GM15510 (cell line): ENCODE results near the gene MYO10.

Experiments
- POLR2A ChIP-seq: IDR thresholded peaks from 3 replicates; pipeline ENCODE4 v1.6.1; 2011; ENCODE audit warnings: borderline replicate concordance; ENCODE audit not compliant: insufficient read length; ENCODE audit errors: extremely low read depth

MYO10 gene

DNA sequence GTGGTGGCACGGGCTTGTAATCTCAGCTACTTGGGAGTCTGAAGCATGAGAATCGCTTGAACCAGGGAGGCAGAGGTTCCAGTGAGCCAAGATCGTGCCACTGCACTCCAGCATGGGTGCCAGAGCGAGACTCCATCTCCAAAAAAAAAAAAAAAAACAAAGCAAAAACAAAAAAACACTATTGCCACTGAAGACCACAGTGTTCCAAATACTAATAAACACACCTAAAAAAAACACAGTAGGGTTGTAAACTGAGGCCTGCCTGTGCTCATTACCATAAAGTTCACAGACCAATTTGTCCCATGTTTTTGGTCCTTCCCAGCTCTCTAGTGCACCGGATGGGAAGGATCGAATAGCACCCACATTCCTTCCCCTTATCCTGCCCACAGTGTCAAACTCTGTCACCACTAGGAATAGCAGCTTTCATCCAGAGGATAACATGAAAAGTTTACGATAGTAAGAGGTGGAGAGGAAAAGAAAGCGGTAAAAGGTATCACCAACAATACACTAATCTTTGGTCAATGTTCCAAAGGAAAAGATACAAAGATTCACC is 49.2 kb downstream of the MYO10 start:
- TF ChIP-seq POLR2A, result no peak

DNA sequence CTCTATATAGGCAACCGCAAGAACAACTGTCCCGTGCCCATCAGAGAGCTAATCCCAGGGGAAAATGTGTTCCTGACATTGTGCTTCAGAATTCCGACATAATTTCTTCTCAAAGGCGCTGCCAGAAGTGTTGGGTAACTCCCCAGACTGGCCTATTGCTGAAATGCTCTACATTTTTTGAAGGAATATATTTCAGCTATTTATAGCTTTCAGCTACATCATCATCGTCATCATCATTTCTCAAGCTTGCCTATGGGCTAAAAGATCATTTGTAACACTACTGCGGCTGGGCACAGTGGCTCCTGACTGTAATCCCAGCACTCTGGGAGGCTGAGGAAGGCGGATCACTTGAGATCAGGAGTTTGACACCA is 49.7 kb downstream of the MYO10 start:
- no peak for TF ChIP-seq POLR2A

DNA sequence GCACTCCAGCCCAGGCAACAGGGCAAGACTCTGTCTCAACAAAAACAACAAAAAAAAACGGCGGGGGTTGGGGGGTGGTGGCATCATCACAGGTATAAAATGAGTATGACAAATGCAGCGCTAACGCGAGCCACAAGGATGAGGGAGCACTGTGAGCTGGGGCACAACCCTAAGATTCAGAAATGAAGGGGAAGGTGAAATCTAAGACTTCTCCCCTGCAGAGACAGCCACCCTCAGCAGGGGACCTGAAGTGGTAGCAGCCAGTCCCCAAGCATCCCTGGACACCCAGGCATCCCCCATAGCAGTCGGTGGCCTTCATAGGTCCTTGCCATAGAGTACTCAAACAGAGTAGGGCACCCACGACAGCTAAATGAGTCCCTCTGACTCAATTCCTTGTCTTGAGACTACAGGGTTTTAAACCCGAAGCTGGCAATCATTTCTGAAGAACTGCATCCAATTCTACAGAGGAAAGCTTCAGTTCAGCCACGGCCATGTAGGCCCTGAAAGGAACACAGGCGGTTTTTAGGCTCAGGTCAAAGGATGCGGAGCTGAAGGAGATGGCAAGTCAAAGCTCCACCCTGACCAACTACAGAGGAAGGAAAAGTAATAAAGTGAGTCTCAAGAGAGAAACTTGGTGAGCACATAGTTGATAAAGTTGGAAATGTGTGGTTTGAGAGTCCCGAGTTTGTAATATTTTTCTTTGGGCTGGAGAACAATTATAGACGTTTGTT is 50.3 kb downstream of the MYO10 start:
- TF ChIP-seq POLR2A, result no peak

DNA sequence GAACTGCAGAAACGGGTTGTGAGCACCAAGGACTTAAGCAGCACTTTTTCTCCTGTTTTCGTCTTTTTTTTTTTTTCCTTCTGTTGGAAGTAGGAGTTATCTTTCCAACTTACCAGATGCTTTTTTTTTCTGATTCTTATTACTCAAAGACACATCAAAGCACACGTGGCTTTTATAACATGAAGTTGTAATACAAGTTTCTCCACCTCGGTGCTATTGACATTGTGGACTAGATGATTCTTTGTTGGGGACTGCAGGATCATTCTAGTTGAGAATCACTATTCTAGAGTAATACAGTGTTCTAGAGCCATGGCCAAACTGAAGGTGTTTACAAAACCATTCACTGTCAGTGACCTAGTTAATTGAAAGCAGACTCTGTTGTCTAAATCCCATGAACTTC is 51.5 kb downstream of the MYO10 start:
- no peak for TF ChIP-seq POLR2A

DNA sequence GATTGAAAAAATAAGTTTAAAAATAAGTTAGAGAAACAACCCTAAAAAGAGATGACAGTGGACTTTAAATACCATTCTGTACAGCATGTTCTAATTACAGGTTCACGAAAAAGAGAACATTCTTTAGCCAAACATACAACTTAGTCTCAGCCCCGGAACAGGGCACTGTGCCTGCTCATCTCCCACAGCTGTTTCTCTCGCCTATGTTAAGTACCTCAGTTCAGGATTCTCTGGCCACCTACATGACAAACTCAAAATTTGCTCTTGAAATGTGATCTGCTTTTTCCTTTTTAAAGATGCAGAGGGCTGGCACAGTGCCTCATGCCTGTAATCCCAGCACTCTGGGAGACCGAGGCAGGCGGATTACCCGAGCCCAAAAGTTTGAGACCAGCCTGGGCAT is 52.3 kb downstream of the MYO10 start:
- TF ChIP-seq POLR2A, result no peak

DNA sequence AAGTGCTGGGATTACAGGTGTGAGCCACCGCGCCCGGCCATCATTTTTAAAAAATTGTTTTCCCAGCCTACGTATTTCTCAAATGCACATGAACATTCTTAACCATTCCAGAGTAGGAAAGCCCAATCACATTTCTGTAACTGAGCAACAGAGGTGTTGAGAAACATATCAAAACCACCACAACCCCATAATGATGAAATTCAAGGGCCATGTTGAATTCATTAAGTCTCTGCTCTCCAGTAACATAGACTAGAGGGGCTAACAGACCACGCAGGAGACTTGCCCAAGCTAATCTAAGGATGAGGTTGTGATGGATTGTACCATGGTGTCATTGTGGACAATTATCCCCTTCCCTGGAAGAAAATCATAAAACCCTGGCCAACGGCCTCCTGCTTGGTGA is 52.9 kb downstream of the MYO10 start:
- no peak for TF ChIP-seq POLR2A

DNA sequence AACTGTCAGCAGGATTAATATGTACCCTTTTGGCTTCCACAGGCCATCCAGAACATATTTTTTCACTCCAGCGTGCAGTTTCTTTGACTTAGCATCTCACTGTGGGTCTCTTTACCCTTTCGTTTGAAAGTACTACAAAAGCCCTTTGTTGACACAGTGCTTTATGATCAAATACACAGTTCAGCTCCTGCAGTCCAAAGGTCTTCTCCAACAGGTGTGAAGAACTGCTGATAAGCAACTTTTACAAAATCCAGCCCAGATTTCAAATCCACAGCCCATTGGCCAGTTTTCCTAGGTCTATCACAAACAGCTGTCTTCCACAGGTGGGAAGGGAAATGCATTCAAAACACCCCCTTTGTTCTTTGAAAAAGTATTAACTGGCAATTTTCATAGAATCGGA is 54.8 kb downstream of the MYO10 start:
- TF ChIP-seq POLR2A, result no peak

DNA sequence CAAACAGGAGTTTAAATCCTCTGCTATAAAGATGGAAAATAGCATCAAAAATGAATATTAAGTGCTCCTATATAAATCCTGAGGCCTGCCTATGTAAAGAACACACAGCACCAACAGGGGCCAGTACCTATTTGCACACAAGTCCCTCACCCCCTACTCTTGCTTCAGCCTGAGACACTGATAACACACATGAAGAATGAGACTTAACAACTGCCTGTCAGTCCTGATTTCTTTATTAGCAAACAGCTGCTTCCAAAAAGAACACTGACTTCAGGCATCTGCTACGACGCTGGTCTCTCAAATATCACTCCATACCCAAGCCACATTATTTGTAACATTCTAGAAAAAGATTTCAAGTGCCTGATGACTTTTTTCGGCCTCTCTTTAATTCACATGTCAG is 55.5 kb downstream of the MYO10 start:
- TF ChIP-seq POLR2A, result no peak

DNA sequence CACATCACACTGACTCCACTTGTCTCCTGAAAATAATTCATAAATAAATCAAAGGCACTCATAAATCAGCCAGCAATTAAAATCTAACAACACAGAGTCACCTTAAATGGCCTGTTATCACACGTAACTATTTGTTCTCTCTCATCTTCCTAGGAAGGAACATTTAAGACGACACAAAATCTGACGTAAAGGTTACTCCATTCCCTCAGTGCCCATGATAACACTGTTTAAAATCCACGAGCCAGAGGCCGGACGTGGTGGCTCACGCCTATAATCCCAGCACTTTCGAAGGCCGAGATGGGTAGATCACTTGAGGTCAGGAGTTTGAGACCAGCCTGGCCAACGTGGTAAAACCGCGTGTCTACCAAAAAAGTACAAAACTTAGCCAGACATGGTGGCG is 56.4 kb downstream of the MYO10 start:
- no peak for TF ChIP-seq POLR2A

DNA sequence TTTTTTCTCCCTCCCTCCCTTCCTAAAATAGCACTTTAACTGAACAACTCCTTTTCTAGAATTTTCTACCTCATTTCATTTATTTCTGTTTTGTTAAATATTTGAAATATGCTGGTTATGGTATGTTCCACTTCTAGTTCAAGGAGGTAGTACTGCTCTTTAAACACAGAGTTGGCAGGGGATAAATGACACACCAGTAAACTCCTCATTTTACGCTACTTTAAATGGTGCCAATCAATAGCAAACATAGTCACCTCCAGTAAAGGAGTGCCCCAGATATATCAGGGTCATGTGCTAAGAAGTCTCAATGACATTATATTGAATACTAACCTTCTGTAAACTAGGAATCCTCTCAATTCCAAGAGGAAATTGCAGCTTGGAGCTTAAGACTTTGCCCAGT is 56.9 kb downstream of the MYO10 start:
- no peak for TF ChIP-seq POLR2A

DNA sequence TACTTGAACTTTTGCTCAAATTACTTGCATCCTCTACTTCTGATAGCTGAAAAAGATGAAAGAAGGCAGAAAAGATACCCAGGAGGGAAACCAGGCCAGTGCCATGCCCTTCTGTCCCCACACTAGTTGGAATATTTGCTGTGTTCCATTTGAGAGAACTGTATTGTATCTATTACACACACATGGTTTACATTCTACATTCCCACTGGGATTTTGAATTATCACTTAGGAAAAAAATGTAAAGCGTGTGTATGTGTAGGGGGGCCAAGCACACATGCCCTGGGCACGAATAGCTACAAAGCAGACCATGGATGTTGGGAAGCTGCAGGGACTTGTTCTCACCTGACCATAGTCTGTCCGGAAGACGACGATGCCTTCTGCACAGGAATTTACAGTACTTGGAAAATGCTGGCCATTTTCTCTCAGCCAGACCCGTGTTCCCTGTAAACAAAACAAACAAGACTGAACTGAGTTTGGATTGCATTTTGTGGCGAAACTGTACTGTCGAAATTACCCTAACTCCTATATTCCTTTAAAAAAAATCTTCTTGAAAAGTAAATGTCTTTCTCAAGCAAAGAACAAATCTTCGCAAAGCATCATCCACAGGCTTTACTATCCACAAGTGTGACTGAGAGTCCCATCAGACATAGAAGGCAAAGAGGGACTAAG is 58.7 kb downstream of the MYO10 start:
- TF ChIP-seq POLR2A, result no peak

DNA sequence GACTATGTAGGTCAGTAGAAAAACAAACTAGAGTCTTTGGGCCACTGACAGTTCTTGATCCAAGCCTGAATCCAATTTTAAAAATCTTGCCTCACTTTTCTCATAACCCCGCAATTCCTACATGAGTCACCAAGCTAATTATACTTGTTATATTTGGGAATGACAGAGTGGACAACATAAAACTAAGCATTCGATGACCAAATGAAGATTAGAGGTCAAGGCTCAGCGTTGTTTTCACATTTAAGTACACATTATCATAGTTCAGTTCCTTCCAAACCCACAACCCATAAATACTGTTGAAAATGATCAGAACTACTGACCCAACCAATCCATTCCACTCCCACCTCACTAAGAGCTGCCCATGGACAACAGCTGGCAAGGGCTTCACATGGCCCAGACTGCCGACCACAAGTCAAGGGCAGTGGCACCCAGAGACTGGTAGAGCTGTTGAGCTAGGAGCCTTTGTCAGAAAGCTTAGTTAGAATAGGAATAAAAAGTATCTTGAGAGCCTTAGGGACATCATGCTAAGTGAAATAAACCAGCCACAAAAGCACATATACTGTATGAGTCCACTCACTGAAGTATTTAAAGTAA is 64.2 kb downstream of the MYO10 start:
- TF ChIP-seq POLR2A, result no peak

DNA sequence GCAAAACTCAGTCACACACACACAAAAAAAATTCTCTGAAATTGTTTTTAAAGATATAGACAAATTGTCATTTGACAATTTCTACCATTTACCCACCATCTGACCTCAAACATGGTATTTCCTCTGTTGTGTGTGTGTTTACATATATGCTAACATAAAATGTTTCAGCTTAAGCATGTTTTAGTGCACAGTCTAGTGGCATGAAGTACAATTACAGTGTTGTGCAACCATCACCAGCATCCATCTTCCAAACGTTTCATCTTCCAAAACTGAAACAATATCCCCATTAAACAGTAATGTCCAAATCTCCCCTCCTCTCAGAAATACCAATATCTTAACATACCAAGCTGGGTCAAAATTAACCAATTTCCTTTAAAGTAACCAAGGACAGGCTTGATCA is 65.2 kb downstream of the MYO10 start:
- no peak for TF ChIP-seq POLR2A

DNA sequence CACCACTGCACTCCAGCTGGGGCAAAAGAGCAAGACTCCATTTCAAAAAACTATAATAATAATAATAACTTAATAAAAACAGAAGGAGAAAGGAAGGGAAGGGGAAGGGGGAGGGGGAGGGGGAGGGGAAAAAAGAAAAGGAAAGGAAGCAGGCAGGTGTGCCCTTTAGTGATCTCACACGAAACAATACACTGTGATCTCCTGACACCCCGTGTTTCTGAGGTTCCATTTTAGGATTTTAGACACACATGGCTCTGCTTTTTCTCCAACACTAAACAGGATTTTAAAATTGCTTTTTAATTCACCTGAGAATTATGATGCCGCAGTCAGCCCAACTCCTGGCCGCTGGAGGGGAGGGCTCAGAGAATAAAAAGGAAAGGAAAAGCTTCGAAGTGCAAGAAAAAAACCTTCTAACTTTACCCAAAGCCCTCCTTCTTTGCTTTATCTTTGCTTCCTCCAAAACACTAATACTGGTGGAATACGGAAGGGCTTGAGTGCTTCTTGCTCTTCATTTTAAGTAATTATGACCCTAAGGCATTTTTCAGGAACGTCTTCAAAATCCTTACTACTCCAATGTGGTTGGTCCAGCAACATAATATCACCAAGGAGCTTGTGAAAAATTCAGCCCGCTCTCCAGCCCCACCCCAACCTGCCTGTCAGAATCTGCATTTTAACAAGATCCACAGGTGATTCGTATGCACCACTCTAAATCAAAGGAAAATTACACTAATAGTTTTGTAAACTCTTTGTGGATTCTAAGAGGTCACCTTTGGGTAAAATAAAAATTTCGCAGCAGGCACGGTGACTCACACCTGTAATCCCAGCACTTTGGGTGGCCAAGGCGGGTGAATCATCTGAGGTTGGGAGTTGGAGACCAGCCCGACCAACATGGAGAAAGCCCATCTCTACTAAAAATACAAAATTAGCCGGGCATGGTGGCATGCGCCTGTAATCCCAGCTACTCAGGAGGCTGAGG is 66.0 kb downstream of the MYO10 start:
- TF ChIP-seq POLR2A, result no peak

DNA sequence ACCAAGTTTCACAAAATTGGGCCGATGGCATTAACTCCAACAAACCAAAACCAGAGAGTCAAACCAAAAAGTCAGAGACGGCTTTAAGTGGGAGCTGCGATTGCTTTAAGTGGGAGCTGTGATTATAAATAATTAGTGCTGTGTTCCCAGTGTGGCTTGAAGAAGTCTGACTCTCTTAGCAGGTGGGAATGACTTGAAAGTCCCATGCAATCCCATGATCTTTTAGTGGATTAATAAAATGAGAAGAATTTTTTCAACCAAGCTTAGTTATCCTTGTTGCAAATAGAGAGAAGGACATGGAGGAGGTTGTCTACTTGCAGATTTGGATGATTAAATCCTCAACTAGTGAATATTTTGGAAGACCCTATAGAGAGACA is 68.5 kb downstream of the MYO10 start:
- TF ChIP-seq POLR2A, result no peak
